IMR-90 (cell line): ENCODE data around the gene C17orf78. TPM values are rescaled to one million over a fixed set of nuclear protein-coding genes. Genes with fewer than 3 reads are reported as not detected.

Source experiments
- ATAC-seq: fragments of 200-7000 bp; cut with Tn5 transposase; 2 replicates; pipeline ENCODE4 v1.9.1; 2020; ENCODE audit warnings: low read depth, mild to moderate bottlenecking, moderate library complexity
- BruUV-seq: library from RNA; stranded (reverse); fragments of 400-500 nt; replicated peaks from 2 replicates; lab custom pipeline; 2021; lab: Mats Ljungman, UMichigan
- CTCF ChIA-PET: fragments of 300-600 bp; formaldehyde crosslinking; extraction: SDS; loops from one replicate; lab custom pipeline; 2021; ENCODE audit warnings: antibody characterized with exemption; lab: Yijun Ruan, JAX
- POLR2A ChIA-PET: fragments of 300-600 bp; sonication (Branson Sonifier 250); formaldehyde crosslinking; loops from one replicate; lab custom pipeline; 2022; ENCODE audit warnings: antibody characterized with exemption; ENCODE audit not compliant: unreplicated experiment; lab: Charles Lee
- DNase-seq: peaks from one replicate; pipeline ENCODE4 v3.0.0; 2013
- H2AFZ ChIP-seq: replicated peaks from 2 replicates; pipeline ENCODE3; 2013; ENCODE audit warnings: low read length, mild to moderate bottlenecking; ENCODE audit not compliant: poor library complexity
- H2AK5ac ChIP-seq: 2 replicates; pipeline ENCODE4 v1.6.1; 2013; ENCODE audit warnings: low read depth, low read length, inconsistent platforms
- H2AK9ac ChIP-seq: replicated peaks from 2 replicates; pipeline ENCODE3; 2013; ENCODE audit warnings: mild to moderate bottlenecking, low read depth, low read length, moderate library complexity; ENCODE audit not compliant: poor library complexity
- H2BK120ac ChIP-seq: 2 replicates; pipeline ENCODE4 v1.6.1; 2013; ENCODE audit warnings: low read depth, low read length, inconsistent platforms
- H2BK15ac ChIP-seq: 3 replicates; pipeline ENCODE4 v1.6.1; 2013; ENCODE audit warnings: low read depth, low read length, inconsistent platforms
- H2BK20ac ChIP-seq: 2 replicates; pipeline ENCODE4 v1.6.1; 2013; ENCODE audit warnings: low read depth, mild to moderate bottlenecking, inconsistent platforms, low read length, moderate library complexity
- H2BK5ac ChIP-seq: 2 replicates; pipeline ENCODE4 v1.6.1; 2013; ENCODE audit warnings: mild to moderate bottlenecking, low read depth, low read length, inconsistent platforms; ENCODE audit not compliant: poor library complexity, severe bottlenecking
- H3K14ac ChIP-seq: replicated peaks from 2 replicates; pipeline ENCODE4 v1.6.1; 2013; ENCODE audit warnings: low read depth, low read length, inconsistent platforms
- H3K18ac ChIP-seq: 2 replicates; pipeline ENCODE4 v1.6.1; 2013; ENCODE audit warnings: low read depth, low read length, control low read depth
- H3K23ac ChIP-seq: 2 replicates; pipeline ENCODE4 v1.6.1; 2013; ENCODE audit warnings: low read depth, low read length, inconsistent platforms
- H3K27ac ChIP-seq: 2 replicates; pipeline ENCODE4 v1.5.1; 2013; ENCODE audit warnings: mild to moderate bottlenecking, control low read depth, low read length; ENCODE audit not compliant: insufficient read depth
- H3K27me3 ChIP-seq: 2 replicates; pipeline ENCODE4 v1.6.1; 2013; ENCODE audit warnings: low read length; ENCODE audit not compliant: control insufficient read depth, insufficient read depth
- H3K36me3 ChIP-seq: 2 replicates; pipeline ENCODE4 v1.6.1; 2013; ENCODE audit warnings: low read length, mixed read lengths; ENCODE audit not compliant: control insufficient read depth, insufficient read depth
- H3K4ac ChIP-seq: 2 replicates; pipeline ENCODE4 v1.6.1; 2013; ENCODE audit warnings: low read depth, low read length, inconsistent platforms
- H3K4me1 ChIP-seq: 2 replicates; pipeline ENCODE4 v1.6.1; 2013; ENCODE audit warnings: low read length, mixed read lengths; ENCODE audit not compliant: control insufficient read depth, insufficient read depth
- H3K4me2 ChIP-seq: 2 replicates; pipeline ENCODE4 v1.6.1; 2013; ENCODE audit warnings: low read depth, mild to moderate bottlenecking, control low read depth, low read length, moderate library complexity
- H3K4me3 ChIP-seq: 2 replicates; pipeline ENCODE4 v1.5.1; 2013; ENCODE audit warnings: low read depth, mild to moderate bottlenecking, control low read depth, low read length, moderate library complexity; ENCODE audit not compliant: insufficient read depth
- H3K56ac ChIP-seq: 2 replicates; pipeline ENCODE4 v1.6.1; 2013; ENCODE audit warnings: low read length, inconsistent platforms; ENCODE audit not compliant: insufficient read depth; ENCODE audit errors: extremely low read depth
- H3K79me1 ChIP-seq, 2 experiments: 2 replicates each; pipeline ENCODE4 v1.6.1; 2013; ENCODE audit warnings: low read length in 2 of 2, inconsistent platforms in 1 of 2, low read depth in 1 of 2
- H3K9ac ChIP-seq: 2 replicates; pipeline ENCODE4 v1.6.1; 2013; ENCODE audit warnings: low read depth, low read length, control low read depth
- H3K9me1 ChIP-seq: 2 replicates; pipeline ENCODE4 v1.6.1; 2013; ENCODE audit warnings: low read length, inconsistent platforms; ENCODE audit not compliant: insufficient read depth
- H3K9me3 ChIP-seq: 2 replicates; pipeline ENCODE4 v1.6.1; 2013; ENCODE audit warnings: low read length; ENCODE audit not compliant: control insufficient read depth, insufficient read depth
- H4K20me1 ChIP-seq: 2 replicates; pipeline ENCODE4 v1.6.1; 2013; ENCODE audit warnings: low read length, inconsistent platforms; ENCODE audit not compliant: insufficient read depth
- H4K5ac ChIP-seq: 2 replicates; pipeline ENCODE4 v1.6.1; 2013; ENCODE audit warnings: mild to moderate bottlenecking, low read depth, low read length, control low read depth
- H4K8ac ChIP-seq, 2 experiments: 2 replicates each; pipeline ENCODE4 v1.6.1; 2013; ENCODE audit warnings: low read depth in 2 of 2, low read length in 2 of 2, control low read depth in 1 of 2, inconsistent platforms in 1 of 2
- H4K91ac ChIP-seq: 2 replicates; pipeline ENCODE4 v1.6.1; 2013; ENCODE audit warnings: low read depth, low read length, inconsistent platforms; ENCODE audit not compliant: insufficient read depth
- FOS ChIP-seq: fragments of 150-350 bp; IDR thresholded peaks from 2 replicates; pipeline ENCODE4 v1.6.1; 2016; ENCODE audit warnings: low read depth, low read length
- NFE2L2 ChIP-seq: fragments of 150-350 bp; IDR thresholded peaks from 2 replicates; pipeline ENCODE4 v1.6.1; 2016; ENCODE audit warnings: low read depth, mild to moderate bottlenecking, low read length
- RCOR1 ChIP-seq: IDR thresholded peaks from 2 replicates; pipeline ENCODE4 v1.6.1; 2012; ENCODE audit warnings: mild to moderate bottlenecking, low read length, improper control_type of control experiment; ENCODE audit not compliant: insufficient replicate concordance
- SMC3 ChIP-seq: fragments of 150-350 bp; IDR thresholded peaks from 2 replicates; pipeline ENCODE4 v1.6.1; 2016; ENCODE audit warnings: low read depth, mild to moderate bottlenecking, antibody characterized with exemption, low read length, moderate library complexity
- WGBS, 2 experiments: methylation state at CpG; one replicate each; pipeline versions ENCODE4 v1.1.5 to v1.1.7; 2013; ENCODE audit warnings: missing lambda C conversion rate in 2 of 2; ENCODE audit not compliant: insufficient read length in 1 of 2; ENCODE audit errors: extremely low coverage in 2 of 2; 5-methylcytosine and 5-hydroxymethylcytosine counted together
- dilution Hi-C: fragments of 300-500 bp; cut with HindIII; formaldehyde crosslinking; loops from one replicate; pipeline ENCODE4 v1.14.3; 2018; ENCODE audit warnings: low sequenced_read_pairs; ENCODE audit not compliant: unreplicated experiment
- in situ Hi-C: fragments of 300-500 bp; cut with MboI; formaldehyde crosslinking; loops from 3 replicates; pipeline ENCODE4 v1.14.3; 2019; ENCODE audit warnings: low sequenced_read_pairs, inconsistent platforms, mixed read lengths
- intact Hi-C: fragments of 100-400 bp; cut with micrococcal nuclease; formaldehyde crosslinking; loops from 2 replicates; pipeline ENCODE4 v1.10.0; 2022
- polyA plus RNA-seq, 3 experiments: library from polyadenylated mRNA; depleted of rRNA; stranded (reverse); fragments of >200 nt; gene quantifications; 2 replicates each; pipeline ENCODE4 v1.2.3, GENCODE V29; 2012; ENCODE audit warnings: low replicate concordance in 1 of 3
- total RNA-seq: library from RNA; depleted of rRNA; stranded (reverse); fragments of >200 nt; gene quantifications from 2 replicates; pipeline ENCODE4 v1.2.3, GENCODE V29; 2012
- TF ChIP-seq, protein P1 (sequence below): fragments of 150-350 bp; IDR thresholded peaks from 2 replicates; pipeline ENCODE4 v1.6.1; 2016; ENCODE audit warnings: low read depth, mild to moderate bottlenecking, low read length, moderate library complexity, borderline replicate concordance
- TF ChIP-seq, protein P2 (sequence below): conservative IDR thresholded peaks from 2 replicates; pipeline ENCODE4 v1.5.1; 2012; ENCODE audit warnings: mild to moderate bottlenecking, low read depth, low read length, improper control_type of control experiment

The C17orf78 gene
- total and polyA plus RNA-seq, 2 of the 4 experiments (the other 2 are of a cell fraction), result not detected

DNA sequence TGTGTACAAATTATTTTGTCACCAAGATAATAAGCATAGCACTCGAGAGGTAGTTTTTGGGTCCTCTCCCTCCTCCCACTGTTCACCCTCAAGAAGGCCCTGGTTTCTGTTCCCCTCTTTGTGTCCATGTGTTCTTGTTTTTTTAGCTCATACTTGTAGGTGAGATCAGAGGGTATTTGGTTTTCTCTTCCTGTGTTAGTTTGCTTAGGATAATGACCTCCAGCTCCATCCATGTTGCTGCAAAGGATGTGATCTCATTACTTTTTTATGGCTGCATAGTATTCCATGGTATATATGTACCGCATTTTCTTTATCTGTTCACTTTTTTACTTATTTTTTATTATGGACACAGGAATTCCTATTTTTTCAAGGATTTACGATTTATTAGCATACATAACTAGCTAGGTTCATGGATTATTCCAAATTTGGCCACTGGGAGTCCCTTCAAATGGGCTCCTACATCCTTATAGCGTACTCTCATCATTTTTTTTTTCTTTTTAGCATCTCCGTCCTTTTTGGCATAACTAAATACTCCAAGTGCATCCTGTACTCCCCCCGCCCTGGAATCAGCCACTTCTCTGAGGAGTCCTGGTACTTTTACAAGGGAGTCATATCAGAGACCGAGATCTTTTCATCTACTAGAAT lies 38.2 kb downstream of the C17orf78 start:
- Histone ChIP-seq H3K36me3 (peaks cover 20% of the 10 kb centered on the region), H2BK15ac (no peak overlapping the region), H2AK9ac (no peak overlapping the region), H3K23ac (no peak overlapping the region), H4K5ac (no peak overlapping the region), H4K8ac (no peak overlapping the region), H2BK120ac (no peak overlapping the region), H2BK5ac (no peak overlapping the region), H3K4me3 (no peak overlapping the region), H2AFZ (no peak overlapping the region), H3K27me3 (no peaks in the 10 kb centered on the region), H3K9me3 (no peaks in the 10 kb centered on the region), H4K20me1 (no peaks in the 10 kb centered on the region), H3K9me1 (peaks cover 3% of the 10 kb centered on the region), H3K4me1 (0 out of 2 replicates have a peak, but pooled peaks cover 2% of the 10 kb centered on the region), H3K18ac (no peak overlapping the region), H2AK5ac (no peak overlapping the region), H3K9ac (no peak overlapping the region), H3K56ac (no peak overlapping the region), H3K27ac (no peak overlapping the region), H4K91ac (no peak overlapping the region), H2BK20ac (no peak overlapping the region), H3K4me2 (no peak overlapping the region), H3K79me1 (peaks cover 11 to 32% of the 10 kb centered on the region in 2 experiments; a peak in 3 of 4 replicates), H3K4ac (no peak overlapping the region), H3K14ac (no peak overlapping the region)
- ATAC-seq (no peak), DNase-seq (peak; percentile 20)
- BruUV-seq, result no TSS peak
- POLR2A ChIA-PET, result no interaction called here
- intact Hi-C loops, result no loop called here
- WGBS, 2 experiments, result no CpG with 5 or more reads among the region's 7 CpGs
- TF ChIP-seq SMC3 (0 out of 2 replicates have a peak, but pooled peaks have one; percentile 13), FOS (no peak), NFE2L2 (no peak), RCOR1 (no peak)
- TF ChIP-seq, protein P1, sequence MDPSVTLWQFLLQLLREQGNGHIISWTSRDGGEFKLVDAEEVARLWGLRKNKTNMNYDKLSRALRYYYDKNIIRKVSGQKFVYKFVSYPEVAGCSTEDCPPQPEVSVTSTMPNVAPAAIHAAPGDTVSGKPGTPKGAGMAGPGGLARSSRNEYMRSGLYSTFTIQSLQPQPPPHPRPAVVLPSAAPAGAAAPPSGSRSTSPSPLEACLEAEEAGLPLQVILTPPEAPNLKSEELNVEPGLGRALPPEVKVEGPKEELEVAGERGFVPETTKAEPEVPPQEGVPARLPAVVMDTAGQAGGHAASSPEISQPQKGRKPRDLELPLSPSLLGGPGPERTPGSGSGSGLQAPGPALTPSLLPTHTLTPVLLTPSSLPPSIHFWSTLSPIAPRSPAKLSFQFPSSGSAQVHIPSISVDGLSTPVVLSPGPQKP, result no peak
- TF ChIP-seq, protein P2, sequence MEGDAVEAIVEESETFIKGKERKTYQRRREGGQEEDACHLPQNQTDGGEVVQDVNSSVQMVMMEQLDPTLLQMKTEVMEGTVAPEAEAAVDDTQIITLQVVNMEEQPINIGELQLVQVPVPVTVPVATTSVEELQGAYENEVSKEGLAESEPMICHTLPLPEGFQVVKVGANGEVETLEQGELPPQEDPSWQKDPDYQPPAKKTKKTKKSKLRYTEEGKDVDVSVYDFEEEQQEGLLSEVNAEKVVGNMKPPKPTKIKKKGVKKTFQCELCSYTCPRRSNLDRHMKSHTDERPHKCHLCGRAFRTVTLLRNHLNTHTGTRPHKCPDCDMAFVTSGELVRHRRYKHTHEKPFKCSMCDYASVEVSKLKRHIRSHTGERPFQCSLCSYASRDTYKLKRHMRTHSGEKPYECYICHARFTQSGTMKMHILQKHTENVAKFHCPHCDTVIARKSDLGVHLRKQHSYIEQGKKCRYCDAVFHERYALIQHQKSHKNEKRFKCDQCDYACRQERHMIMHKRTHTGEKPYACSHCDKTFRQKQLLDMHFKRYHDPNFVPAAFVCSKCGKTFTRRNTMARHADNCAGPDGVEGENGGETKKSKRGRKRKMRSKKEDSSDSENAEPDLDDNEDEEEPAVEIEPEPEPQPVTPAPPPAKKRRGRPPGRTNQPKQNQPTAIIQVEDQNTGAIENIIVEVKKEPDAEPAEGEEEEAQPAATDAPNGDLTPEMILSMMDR, result peak; percentile 33
- dilution Hi-C loops, result no loop called here
- in situ Hi-C loops, result no loop called here
- CTCF ChIA-PET, result interaction anchor here (0.6 to 0.7 kb wide), 6 partner anchors 16 to 309 kb away, joined by 3 to 8 read pairs (median 4); no protein-coding TSS in a partner anchor
